ENCODE data around the gene IRAK2. TPM values are rescaled to one million over a fixed set of nuclear protein-coding genes. Genes with fewer than 3 reads are reported as not detected.

Gene IRAK2
- total and polyA plus RNA-seq, 2 experiments from 2014 or later, result 2.5 to 3.7 TPM

- Histone ChIP-seq H3K4me1 (ENCODE audit: insufficient read depth) (no peaks in the 10 kb centered on the region), H3K27ac (no peak overlapping the region), H3K9me3 (ENCODE audit: low read depth) (no peaks in the 10 kb centered on the region), H3K4me2 (no peak overlapping the region), H4K20me1 (ENCODE audit: insufficient read depth, poor library complexity, severe bottlenecking) (no peaks in the 10 kb centered on the region), H3K9me2 (replicated peaks; ENCODE audit: insufficient read depth) (no peaks in the 10 kb centered on the region), H2AFZ (no peak overlapping the region), H3K79me2 (no peaks in the 10 kb centered on the region), H3K36me3 (replicated peaks; ENCODE audit: insufficient read depth, low read depth) (no peaks in the 10 kb centered on the region), H3K27me3 (no peaks in the 10 kb centered on the region), H3K4me3 (no peak overlapping the region)
- DNase-seq (ENCODE audit: low spot score), result no peak
- WGBS (ENCODE audit: low lambda C conversion rate, missing lambda C conversion rate), result 91% methylated on average over 12 of the region's 12 CpGs
- TF ChIP-seq EZH2 (IDR thresholded peaks at IDR 0.05; ENCODE audit: borderline replicate concordance), result no peak
- no peak for TF ChIP-seq CTCF (IDR thresholded peaks at IDR 0.05; ENCODE audit: poor library complexity)
- no peak for TF ChIP-seq EZH2phosphoT487 (IDR thresholded peaks at IDR 0.05; ENCODE audit: low read depth, severe bottlenecking, unreplicated experiment)
Measured at GRCh38 chr3:10177737-10178136, 13.0 kb downstream of the IRAK2 start.

DNA sequence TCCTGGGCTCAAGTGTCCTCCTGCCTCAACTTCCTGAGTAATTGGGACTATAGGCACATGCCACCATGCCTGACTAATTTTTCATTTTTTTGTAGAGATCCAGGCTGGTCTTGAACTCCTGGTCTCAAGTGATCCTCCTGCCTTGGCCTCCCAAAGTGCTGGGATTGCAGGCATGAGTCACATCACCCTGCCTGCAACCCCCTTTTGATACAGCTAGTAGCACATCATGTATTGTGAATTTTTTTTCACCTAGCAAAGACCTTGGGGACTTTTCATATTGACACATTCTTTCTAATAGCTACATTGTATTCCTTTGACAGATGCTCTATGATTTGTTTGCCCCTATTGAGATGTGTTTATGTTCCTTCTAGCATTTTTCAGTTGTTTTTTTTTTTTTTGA is 14.2 kb downstream of the IRAK2 start:
- no peak overlapping the region for H3K27ac ChIP-seq

DNA sequence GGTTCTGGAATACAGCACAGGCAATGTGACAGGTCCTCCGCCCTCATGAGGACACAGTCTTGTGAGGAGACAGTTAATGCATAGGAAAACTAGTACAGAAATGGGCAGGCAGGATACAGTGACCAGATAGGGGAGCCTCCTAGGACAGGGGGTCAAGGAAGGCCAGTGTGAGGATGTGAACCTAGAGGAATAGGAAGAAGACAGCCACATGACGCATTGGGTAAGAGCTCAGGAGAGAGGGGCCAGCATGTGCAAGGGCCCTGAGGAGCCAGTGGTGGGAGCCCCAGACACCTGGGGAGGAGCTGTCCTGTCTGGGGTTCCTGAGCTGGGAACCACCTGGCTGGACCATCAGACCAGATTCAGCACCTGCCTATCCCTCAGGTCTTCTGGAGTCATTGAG is 15.6 kb downstream of the IRAK2 start:
- no peaks in the 10 kb centered on the region for H3K36me3 ChIP-seq (replicated peaks; ENCODE audit: insufficient read depth, low read depth)
- TF ChIP-seq CTCF (IDR thresholded peaks at IDR 0.05; ENCODE audit: poor library complexity), result no peak
- no peak for TF ChIP-seq EZH2 (IDR thresholded peaks at IDR 0.05; ENCODE audit: borderline replicate concordance)
- no peak for TF ChIP-seq EZH2phosphoT487 (IDR thresholded peaks at IDR 0.05; ENCODE audit: low read depth, severe bottlenecking, unreplicated experiment)
- no peaks in the 10 kb centered on the region for H3K4me1 ChIP-seq (ENCODE audit: insufficient read depth)
- H3K79me2 ChIP-seq, result no peaks in the 10 kb centered on the region
- H3K27ac ChIP-seq, result no peak overlapping the region
- H2AFZ ChIP-seq, result no peak overlapping the region
- H3K9me2 ChIP-seq (replicated peaks; ENCODE audit: insufficient read depth), result no peaks in the 10 kb centered on the region
- DNase-seq (ENCODE audit: low spot score), result no peak
- WGBS (ENCODE audit: low lambda C conversion rate, missing lambda C conversion rate), result 97% methylated on average over 2 of the region's 2 CpGs
- H3K27me3 ChIP-seq, result no peaks in the 10 kb centered on the region
- H3K4me3 ChIP-seq, result no peak overlapping the region
- H3K4me2 ChIP-seq, result no peak overlapping the region
- H4K20me1 ChIP-seq (ENCODE audit: insufficient read depth, poor library complexity, severe bottlenecking), result no peaks in the 10 kb centered on the region
- no peaks in the 10 kb centered on the region for H3K9me3 ChIP-seq (ENCODE audit: low read depth)

More for the DNA sequence above, 14.2 kb downstream of the IRAK2 start:
- TF ChIP-seq CTCF (IDR thresholded peaks at IDR 0.05; ENCODE audit: poor library complexity) (no peak), EZH2phosphoT487 (IDR thresholded peaks at IDR 0.05; ENCODE audit: low read depth, severe bottlenecking, unreplicated experiment) (no peak), EZH2 (IDR thresholded peaks at IDR 0.05; ENCODE audit: borderline replicate concordance) (no peak)
- no peaks in the 10 kb centered on the region for H3K36me3 ChIP-seq (replicated peaks; ENCODE audit: insufficient read depth, low read depth)
- H3K79me2 ChIP-seq, result no peaks in the 10 kb centered on the region
- no peaks in the 10 kb centered on the region for H3K9me2 ChIP-seq (replicated peaks; ENCODE audit: insufficient read depth)
- H3K27me3 ChIP-seq, result no peaks in the 10 kb centered on the region
- no peak overlapping the region for H3K4me3 ChIP-seq
- no peak overlapping the region for H3K4me2 ChIP-seq
- no peak overlapping the region for H2AFZ ChIP-seq
- H3K9me3 ChIP-seq (ENCODE audit: low read depth), result no peaks in the 10 kb centered on the region
- no peaks in the 10 kb centered on the region for H4K20me1 ChIP-seq (ENCODE audit: insufficient read depth, poor library complexity, severe bottlenecking)
- no peaks in the 10 kb centered on the region for H3K4me1 ChIP-seq (ENCODE audit: insufficient read depth)
- DNase-seq (ENCODE audit: low spot score), result no peak

DNA sequence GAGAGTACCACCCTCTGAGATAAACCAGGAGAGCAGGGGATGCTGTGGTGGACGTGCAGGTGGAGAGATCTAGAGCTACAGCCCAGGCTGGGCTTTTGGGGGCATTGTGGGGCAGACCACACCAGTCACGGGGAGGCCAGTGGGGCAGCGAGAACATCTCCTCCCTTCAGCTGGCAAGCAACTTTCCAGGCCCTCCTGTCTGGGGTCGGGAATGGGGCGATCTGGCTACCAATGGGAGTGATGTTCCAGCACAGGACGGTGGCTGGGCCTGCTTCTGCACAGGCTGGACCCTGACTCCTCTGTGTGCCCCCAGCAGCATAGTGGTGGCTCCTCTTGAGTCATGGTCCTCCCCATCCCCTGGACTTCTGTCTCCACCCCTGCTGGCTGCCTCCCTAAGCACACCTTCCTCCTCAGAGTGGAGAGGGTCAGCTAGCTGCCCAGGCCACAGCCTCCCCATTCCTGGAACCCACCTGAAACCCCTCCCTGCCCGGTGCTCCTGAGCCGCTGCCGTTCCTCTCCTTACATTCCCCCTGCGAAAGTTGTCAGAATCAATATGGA is 16.1 kb downstream of the IRAK2 start:
- Histone ChIP-seq H3K4me3 (no peak overlapping the region), H3K4me2 (no peak overlapping the region), H3K27me3 (no peaks in the 10 kb centered on the region), H3K27ac (no peak overlapping the region), H3K79me2 (no peaks in the 10 kb centered on the region), H2AFZ (no peak overlapping the region), H3K4me1 (ENCODE audit: insufficient read depth) (no peaks in the 10 kb centered on the region), H3K36me3 (replicated peaks; ENCODE audit: insufficient read depth, low read depth) (no peaks in the 10 kb centered on the region), H3K9me2 (replicated peaks; ENCODE audit: insufficient read depth) (no peaks in the 10 kb centered on the region), H3K9me3 (ENCODE audit: low read depth) (no peaks in the 10 kb centered on the region), H4K20me1 (ENCODE audit: insufficient read depth, poor library complexity, severe bottlenecking) (no peaks in the 10 kb centered on the region)
- TF ChIP-seq EZH2 (IDR thresholded peaks at IDR 0.05; ENCODE audit: borderline replicate concordance) (no peak), EZH2phosphoT487 (IDR thresholded peaks at IDR 0.05; ENCODE audit: low read depth, severe bottlenecking, unreplicated experiment) (no peak), CTCF (IDR thresholded peaks at IDR 0.05; ENCODE audit: poor library complexity) (no peak)
- 77% methylated on average over 10 of the region's 10 CpGs for WGBS (ENCODE audit: low lambda C conversion rate, missing lambda C conversion rate)
- no peak for DNase-seq (ENCODE audit: low spot score)
